ENCODE measurements around the gene ZCCHC3.
A peak's percentile ranks its signal among the peaks of the same experiment; 100 is the strongest.

ZCCHC3 gene

DNA sequence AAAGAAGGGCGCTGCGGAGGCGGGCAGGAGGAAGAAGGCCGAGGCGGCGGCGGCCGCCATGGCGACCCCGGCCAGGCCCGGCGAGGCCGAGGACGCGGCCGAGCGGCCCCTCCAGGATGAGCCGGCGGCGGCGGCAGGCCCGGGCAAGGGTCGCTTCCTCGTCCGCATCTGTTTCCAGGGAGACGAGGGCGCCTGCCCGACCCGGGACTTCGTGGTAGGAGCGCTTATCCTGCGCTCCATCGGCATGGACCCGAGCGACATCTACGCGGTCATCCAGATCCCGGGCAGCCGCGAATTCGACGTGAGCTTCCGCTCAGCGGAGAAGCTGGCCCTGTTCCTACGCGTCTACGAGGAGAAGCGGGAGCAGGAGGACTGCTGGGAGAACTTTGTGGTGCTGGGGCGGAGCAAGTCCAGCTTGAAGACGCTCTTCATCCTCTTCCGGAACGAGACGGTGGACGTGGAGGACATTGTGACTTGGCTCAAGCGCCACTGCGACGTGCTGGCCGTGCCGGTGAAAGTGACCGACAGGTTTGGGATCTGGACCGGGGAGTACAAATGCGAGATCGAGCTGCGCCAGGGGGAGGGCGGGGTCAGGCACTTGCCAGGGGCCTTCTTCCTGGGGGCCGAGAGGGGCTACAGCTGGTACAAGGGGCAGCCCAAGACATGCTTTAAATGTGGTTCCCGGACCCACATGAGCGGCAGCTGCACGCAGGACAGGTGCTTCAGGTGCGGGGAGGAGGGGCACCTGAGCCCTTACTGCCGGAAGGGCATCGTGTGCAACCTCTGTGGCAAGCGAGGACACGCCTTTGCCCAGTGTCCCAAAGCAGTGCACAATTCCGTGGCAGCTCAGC is 780 bp downstream of the ZCCHC3 start:
- FAIRE-seq (peak; percentile 94), DNase-seq (ENCODE audit: insufficient read length, low spot score) (no peak)
- no peak for TF ChIP-seq PAX5 (IDR thresholded peaks at IDR 0.05; ENCODE audit: insufficient read depth, low read length, severe bottlenecking)
- 0 out of 2 replicates have a peak, but pooled peaks have one; percentile 7 for TF ChIP-seq POU2F2 (IDR thresholded peaks at IDR 0.05; ENCODE audit: low read depth, low read length)
- peak; percentile 61; the same call in 1 of the 2 replicates for TF ChIP-seq POLR2AphosphoS5 (IDR thresholded peaks at IDR 0.05; ENCODE audit: low read depth, low read length)
- TF ChIP-seq SPI1 (IDR thresholded peaks at IDR 0.05; ENCODE audit: low read depth, low read length) = no peak
- TF ChIP-seq TAF1 (IDR thresholded peaks at IDR 0.05; ENCODE audit: low read depth, low read length) = 0 out of 2 replicates have a peak, but pooled peaks have one; percentile 23

DNA sequence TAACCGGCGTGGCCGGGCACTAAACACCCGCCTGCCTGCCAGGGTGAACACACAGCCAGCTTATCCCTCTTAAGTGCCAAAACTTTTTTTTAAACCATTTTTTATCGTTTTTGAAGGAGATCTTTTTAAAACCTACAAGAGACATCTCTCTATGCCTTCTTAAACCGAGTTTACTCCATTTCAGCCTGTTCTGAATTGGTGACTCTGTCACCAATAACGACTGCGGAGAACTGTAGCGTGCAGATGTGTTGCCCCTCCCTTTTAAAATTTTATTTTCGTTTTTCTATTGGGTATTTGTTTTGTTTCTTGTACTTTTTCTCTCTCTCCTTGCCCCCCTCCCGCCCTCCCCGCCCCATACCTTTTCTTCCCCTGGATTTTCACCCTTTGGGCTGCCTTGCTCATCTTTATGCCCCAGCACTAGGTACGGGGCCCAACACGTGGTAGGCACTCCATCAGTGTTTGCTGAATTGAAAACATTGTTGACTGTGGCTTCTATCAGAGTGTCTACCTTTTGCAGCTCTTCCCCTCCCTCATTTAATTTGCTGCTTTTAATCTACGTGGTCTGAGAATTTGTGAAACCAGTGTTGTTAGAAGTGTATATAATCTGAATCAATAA is 1.5 kb downstream of the ZCCHC3 start:
- no peak for DNase-seq (ENCODE audit: insufficient read length, low spot score)
- TF ChIP-seq POLR2AphosphoS5 (IDR thresholded peaks at IDR 0.05; ENCODE audit: low read depth, low read length) (no peak), POLR2A (IDR thresholded peaks at IDR 0.05; ENCODE audit: low read depth, low read length) (no peak; the same call in 1 of the 2 replicates), PAX5 (IDR thresholded peaks at IDR 0.05; ENCODE audit: insufficient read depth, low read length, severe bottlenecking) (no peak), TAF1 (IDR thresholded peaks at IDR 0.05; ENCODE audit: low read depth, low read length) (0 out of 2 replicates have a peak, but pooled peaks have one; percentile 0)
- no peak for FAIRE-seq

DNA sequence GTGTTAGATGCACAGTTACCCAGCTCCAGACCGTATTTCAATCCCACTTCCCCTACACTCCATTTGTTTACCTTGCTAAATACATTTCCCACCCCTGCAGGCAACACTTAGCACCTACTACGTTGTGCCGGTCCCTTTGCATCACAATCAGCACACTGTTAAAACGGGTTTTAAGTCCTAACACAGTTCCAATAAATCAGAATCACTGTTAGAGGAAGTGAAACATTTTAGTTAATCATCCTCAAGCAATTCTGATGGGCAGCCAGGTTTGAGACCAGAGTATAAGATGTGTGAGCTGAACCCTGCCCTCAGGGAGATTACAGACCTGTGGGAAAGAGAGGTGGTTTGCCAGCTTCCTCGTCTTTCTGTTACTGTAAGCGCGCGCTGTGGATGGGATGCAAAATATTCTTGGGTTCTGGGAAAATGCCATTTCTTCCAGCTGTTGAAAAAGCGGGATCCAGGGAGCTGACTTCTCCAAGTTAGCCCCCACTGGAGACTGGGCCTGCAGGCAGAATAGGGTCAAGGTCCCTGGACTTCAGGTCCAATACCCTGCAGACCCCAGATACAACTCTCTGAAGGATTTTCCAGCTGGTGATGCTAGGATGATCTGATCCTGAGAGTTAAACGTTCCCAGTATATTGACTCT is 3.1 kb downstream of the ZCCHC3 start:
- DNase-seq (ENCODE audit: insufficient read length, low spot score) (no peak), FAIRE-seq (peak; percentile 73)
- no peak for TF ChIP-seq POLR2AphosphoS5 (IDR thresholded peaks at IDR 0.05; ENCODE audit: low read depth, low read length)
- peak; percentile 91 for TF ChIP-seq SPI1 (IDR thresholded peaks at IDR 0.05; ENCODE audit: low read depth, low read length)

GRCh38 chr20:301886-302848 is 4.8 kb downstream of the ZCCHC3 start:
- no peak for FAIRE-seq
- no peak for DNase-seq (ENCODE audit: insufficient read length, low spot score)
- TF ChIP-seq PAX5 (IDR thresholded peaks at IDR 0.05; ENCODE audit: insufficient read depth, low read length, severe bottlenecking) = no peak
- TF ChIP-seq POLR2A (IDR thresholded peaks at IDR 0.05; ENCODE audit: low read depth, low read length) = no peak
- no peak for TF ChIP-seq POLR2AphosphoS5 (IDR thresholded peaks at IDR 0.05; ENCODE audit: low read depth, low read length)
- TF ChIP-seq POU2F2 (IDR thresholded peaks at IDR 0.05; ENCODE audit: low read depth, low read length) = no peak
- no peak for TF ChIP-seq SPI1 (IDR thresholded peaks at IDR 0.05; ENCODE audit: low read depth, low read length)
- no peak for TF ChIP-seq TAF1 (IDR thresholded peaks at IDR 0.05; ENCODE audit: low read depth, low read length)

DNA sequence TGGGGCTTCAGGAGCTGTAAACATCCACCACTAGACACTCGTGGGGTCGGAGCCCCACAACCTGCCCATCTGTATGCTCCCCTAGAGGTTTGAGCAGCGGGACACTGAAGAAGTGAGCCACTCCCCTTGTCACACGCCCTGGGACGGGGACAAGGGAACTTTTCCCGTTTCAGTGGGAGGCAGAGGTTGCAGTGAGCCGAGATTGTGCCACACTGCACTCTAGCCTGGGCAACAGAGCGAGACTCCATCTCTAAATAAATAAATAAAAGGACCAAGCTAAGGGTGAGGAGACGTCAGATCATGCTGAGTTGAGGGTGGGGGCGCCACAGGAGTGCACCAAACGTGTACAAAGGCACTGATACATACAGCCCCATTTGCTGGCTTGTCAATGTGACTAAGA is 8.4 kb downstream of the ZCCHC3 start:
- DNase-seq (ENCODE audit: insufficient read length, low spot score) = no peak
- TF ChIP-seq POLR2AphosphoS5 (IDR thresholded peaks at IDR 0.05; ENCODE audit: low read depth, low read length) (no peak), TAF1 (IDR thresholded peaks at IDR 0.05; ENCODE audit: low read depth, low read length) (no peak), POU2F2 (IDR thresholded peaks at IDR 0.05; ENCODE audit: low read depth, low read length) (no peak), PAX5 (IDR thresholded peaks at IDR 0.05; ENCODE audit: insufficient read depth, low read length, severe bottlenecking) (no peak), POLR2A (IDR thresholded peaks at IDR 0.05; ENCODE audit: low read depth, low read length) (no peak), SPI1 (IDR thresholded peaks at IDR 0.05; ENCODE audit: low read depth, low read length) (no peak)
- no peak for FAIRE-seq

GRCh38 chr20:308427-309038 is 11.2 kb downstream of the ZCCHC3 start:
- no peak for FAIRE-seq

GRCh38 chr20:309306-309840 is 12.0 kb downstream of the ZCCHC3 start:
- peak; percentile 35 for FAIRE-seq
- no peak for DNase-seq (ENCODE audit: insufficient read length, low spot score)
- no peak for TF ChIP-seq PAX5 (IDR thresholded peaks at IDR 0.05; ENCODE audit: insufficient read depth, low read length, severe bottlenecking)
- TF ChIP-seq TAF1 (IDR thresholded peaks at IDR 0.05; ENCODE audit: low read depth, low read length) = no peak
- no peak for TF ChIP-seq POU2F2 (IDR thresholded peaks at IDR 0.05; ENCODE audit: low read depth, low read length)
- no peak for TF ChIP-seq POLR2A (IDR thresholded peaks at IDR 0.05; ENCODE audit: low read depth, low read length)
- no peak for TF ChIP-seq POLR2AphosphoS5 (IDR thresholded peaks at IDR 0.05; ENCODE audit: low read depth, low read length)
- no peak for TF ChIP-seq SPI1 (IDR thresholded peaks at IDR 0.05; ENCODE audit: low read depth, low read length)

More at GRCh38 chr20:308427-309038, 11.2 kb downstream of the ZCCHC3 start:
- no peak for TF ChIP-seq POU2F2 (IDR thresholded peaks at IDR 0.05; ENCODE audit: low read depth, low read length)
- TF ChIP-seq TAF1 (IDR thresholded peaks at IDR 0.05; ENCODE audit: low read depth, low read length) = no peak
- no peak for TF ChIP-seq PAX5 (IDR thresholded peaks at IDR 0.05; ENCODE audit: insufficient read depth, low read length, severe bottlenecking)
- no peak for TF ChIP-seq POLR2AphosphoS5 (IDR thresholded peaks at IDR 0.05; ENCODE audit: low read depth, low read length)
- no peak for TF ChIP-seq POLR2A (IDR thresholded peaks at IDR 0.05; ENCODE audit: low read depth, low read length)
- TF ChIP-seq SPI1 (IDR thresholded peaks at IDR 0.05; ENCODE audit: low read depth, low read length) = no peak
- no peak for DNase-seq (ENCODE audit: insufficient read length, low spot score)

All from GM12891 (cell line).